ENCODE results near the gene GIPC1. TPM values are rescaled to one million over a fixed set of nuclear protein-coding genes. Genes with fewer than 3 reads are reported as not detected.

GIPC1 gene
- total RNA-seq, 2 donors from 2014 or later = 68.6 to 72.6 TPM

- Mint-ChIP-seq H3K9me3 (no peaks in the 10 kb centered on the region), H3K27me3 (ENCODE audit: insufficient read depth) (peaks cover 14% of the 10 kb centered on the region), H3K4me1 (peaks cover 13% of the 10 kb centered on the region), H3K36me3 (ENCODE audit: low read depth) (peaks cover 22% of the 10 kb centered on the region), H3K27ac (no peak overlapping the region), H3K4me3 (peak overlapping the region; percentile 49)
- no peaks in the 10 kb centered on the region for H3K27me3 ChIP-seq (ENCODE audit: control insufficient read depth, insufficient read depth, low read length, poor library complexity, severe bottlenecking)
- peak; percentile 98 for TF ChIP-seq CTCF (conservative IDR thresholded peaks at IDR 0.05)
- H3K9me3 ChIP-seq (ENCODE audit: control insufficient read depth, low read length) = no peaks in the 10 kb centered on the region
- peaks cover 22% of the 10 kb centered on the region for H3K36me3 ChIP-seq (ENCODE audit: control insufficient read depth, insufficient read depth, low read length)
- H3K4me3 ChIP-seq (ENCODE audit: low read length) = no peak overlapping the region
- DNase-seq = peak; percentile 95
- H3K9ac ChIP-seq (ENCODE audit: extremely low read depth, low read length, poor library complexity, severe bottlenecking) = no peak overlapping the region
- H3K27ac ChIP-seq (ENCODE audit: low read depth, low read length) = no peak overlapping the region
- WGBS, 2 experiments (ENCODE audit: insufficient coverage in 1 of 2, insufficient read length in 1 of 2) = 14 to 19% methylated on average over 25 to 66 of the region's 66 CpGs
- no peaks in the 10 kb centered on the region for H3K4me1 ChIP-seq (ENCODE audit: control insufficient read depth, insufficient read depth, low read length)
These were observed 23.6 kb downstream of the GIPC1 start for GRCh38 chr19:14472202-14472938.

- Histone ChIP-seq H3K9me3 (ENCODE audit: control insufficient read depth, low read length) (no peaks in the 10 kb centered on the region), H3K4me3 (ENCODE audit: low read length) (no peak overlapping the region), H3K4me1 (ENCODE audit: control insufficient read depth, insufficient read depth, low read length) (no peaks in the 10 kb centered on the region), H3K9ac (ENCODE audit: extremely low read depth, low read length, poor library complexity, severe bottlenecking) (no peak overlapping the region), H3K27me3 (ENCODE audit: control insufficient read depth, insufficient read depth, low read length, poor library complexity, severe bottlenecking) (no peaks in the 10 kb centered on the region), H3K27ac (ENCODE audit: low read depth, low read length) (no peak overlapping the region), H3K36me3 (ENCODE audit: control insufficient read depth, insufficient read depth, low read length) (peaks cover 22% of the 10 kb centered on the region)
- Mint-ChIP-seq H3K4me3 (peak overlapping the region; percentile 49), H3K9me3 (no peaks in the 10 kb centered on the region), H3K36me3 (ENCODE audit: low read depth) (peaks cover 25% of the 10 kb centered on the region), H3K27me3 (ENCODE audit: insufficient read depth) (peaks cover 14% of the 10 kb centered on the region), H3K27ac (no peak overlapping the region), H3K4me1 (peaks cover 11% of the 10 kb centered on the region)
- no peak for DNase-seq
- 87 to 89% methylated on average over 9 to 46 of the region's 46 CpGs for WGBS, 2 experiments (ENCODE audit: insufficient coverage in 1 of 2, insufficient read length in 1 of 2)
- TF ChIP-seq CTCF (conservative IDR thresholded peaks at IDR 0.05) = no peak
These were observed 24.3 kb downstream of the GIPC1 start for GRCh38 chr19:14471436-14472187.

- no peaks in the 10 kb centered on the region for H3K4me1 Mint-ChIP-seq
- Histone ChIP-seq H3K27me3 (ENCODE audit: control insufficient read depth, insufficient read depth, low read length, poor library complexity, severe bottlenecking) (no peaks in the 10 kb centered on the region), H3K36me3 (ENCODE audit: control insufficient read depth, insufficient read depth, low read length) (peaks cover 28% of the 10 kb centered on the region), H3K27ac (ENCODE audit: low read depth, low read length) (no peak overlapping the region), H3K4me1 (ENCODE audit: control insufficient read depth, insufficient read depth, low read length) (no peaks in the 10 kb centered on the region), H3K4me3 (ENCODE audit: low read length) (no peak overlapping the region), H3K9me3 (ENCODE audit: control insufficient read depth, low read length) (no peaks in the 10 kb centered on the region), H3K9ac (ENCODE audit: extremely low read depth, low read length, poor library complexity, severe bottlenecking) (no peak overlapping the region)
- H3K36me3 Mint-ChIP-seq (ENCODE audit: low read depth) = peaks cover 31% of the 10 kb centered on the region
- DNase-seq = no peak
- WGBS, 2 experiments (ENCODE audit: insufficient coverage in 1 of 2, insufficient read length in 1 of 2) = 95 to 96% methylated on average over 17 to 32 of the region's 32 CpGs
- H3K27me3 Mint-ChIP-seq (ENCODE audit: insufficient read depth) = peaks cover 14% of the 10 kb centered on the region
- H3K4me3 Mint-ChIP-seq = no peak overlapping the region
- H3K9me3 Mint-ChIP-seq = no peaks in the 10 kb centered on the region
- H3K27ac Mint-ChIP-seq = no peak overlapping the region
- no peak for TF ChIP-seq CTCF (conservative IDR thresholded peaks at IDR 0.05)
These were observed 25.7 kb downstream of the GIPC1 start for GRCh38 chr19:14470031-14470876.
